ENCODE data around the gene RBM28. TPM values are rescaled to one million over a fixed set of nuclear protein-coding genes. Genes with fewer than 3 reads are reported as not detected.

The RBM28 gene
- total and polyA plus RNA-seq, 10 of the 15 experiments (the other 5 are each of a cell fraction or from before 2014, with no cell fraction given) = 14.3 to 50.4 (median 32.8) TPM

DNA sequence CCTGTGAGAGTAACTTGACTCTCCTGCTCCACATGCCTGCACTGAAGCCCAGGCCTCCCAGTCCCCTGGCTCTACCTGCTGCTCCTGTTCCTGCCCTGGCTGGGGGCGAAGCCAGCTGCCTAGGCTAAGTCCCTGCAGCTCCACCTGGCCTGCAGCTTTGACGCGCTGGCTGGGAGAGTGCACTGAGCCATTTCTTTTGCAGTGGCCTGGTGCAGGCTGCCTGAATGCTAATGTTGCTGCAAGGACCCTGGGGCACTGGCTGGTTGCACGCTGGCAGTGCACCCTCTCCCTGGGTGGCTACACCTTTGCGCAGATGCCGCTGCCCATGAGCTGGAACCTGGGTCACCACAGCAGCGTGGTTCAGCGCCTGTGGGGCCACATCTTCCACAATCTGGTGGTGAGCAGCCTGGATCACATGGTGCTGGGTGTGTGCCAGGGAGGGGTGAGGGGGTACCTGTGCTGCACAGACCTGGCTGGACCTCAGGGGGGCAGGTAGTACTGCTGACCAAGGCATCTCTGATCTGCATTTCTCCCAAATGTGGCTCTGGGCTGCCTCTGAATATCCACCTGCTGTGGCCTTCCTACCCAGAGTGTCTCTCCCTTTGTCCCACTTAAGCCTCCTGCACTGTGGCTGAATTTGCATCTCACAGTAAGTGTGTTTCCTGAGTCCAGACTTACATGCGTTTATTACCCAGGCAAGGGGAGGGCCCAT is 46.1 kb upstream of the RBM28 start:
- DNase-seq (ENCODE audit: low read depth, low spot score) = no peak

More for the DNA sequence above, 46.1 kb upstream of the RBM28 start:
- H3K4me3 ChIP-seq = no peak overlapping the region
- H3K36me3 ChIP-seq (ENCODE audit: control insufficient read depth in 2 of 2, insufficient read depth in 2 of 2, low read length in 1 of 2) = peaks cover 0 to 3% of the 10 kb centered on the region in 2 experiments; a peak in 2 of 4 replicates
- intact Hi-C loops (cut with micrococcal nuclease; ENCODE audit: unreplicated experiment) = loop anchor here (10.0 kb wide), 1 partner anchor 255 kb away; no protein-coding TSS in a partner anchor
- no peak overlapping the region for H3K4me2 ChIP-seq (ENCODE audit: control insufficient read depth, insufficient read depth)
- FAIRE-seq = no peak
- H4K20me1 ChIP-seq (ENCODE audit: control insufficient read depth, insufficient read depth) = no peaks in the 10 kb centered on the region
- no TSS peak for BruUV-seq (replicated peaks)
- H3K27ac ChIP-seq (ENCODE audit: control insufficient read depth, insufficient read depth) = no peak overlapping the region
- no peak overlapping the region for H2AFZ ChIP-seq (ENCODE audit: control insufficient read depth, low read depth, low read length)
- ChIA-PET RAD21 (ENCODE audit: unreplicated experiment) (interaction anchor here (1.8 kb wide), 1 partner anchor 43 kb away, joined by 4 read pairs; no protein-coding TSS in a partner anchor), SMC1A (ENCODE audit: uncharacterized antibody, unreplicated experiment) (interaction anchor here (1.1 to 1.5 kb wide), 3 partner anchors 8 to 45 kb away, joined by 3 to 4 read pairs (median 3); no protein-coding TSS in a partner anchor), CTCF (interaction anchor here (0.6 to 6.4 kb wide), 8 partner anchors 9 to 486 kb away, joined by 3 to 106 read pairs (median 14); partner anchors contain the start of gene RBM28), POLR2A (interaction anchor here (0.7 kb wide), 1 partner anchor 291 kb away, joined by 4 read pairs; no protein-coding TSS in a partner anchor)
- ATAC-seq = no peak; the same call in 2 of the 3 replicates
- no peak overlapping the region for H3K9ac ChIP-seq (ENCODE audit: control insufficient read depth, insufficient read depth, low read length)
- H3K4me1 ChIP-seq (ENCODE audit: control insufficient read depth, insufficient read depth, low read length) = no peaks in the 10 kb centered on the region
- TF ChIP-seq IRF4 (IDR thresholded peaks at IDR 0.05; ENCODE audit: low read depth, low read length) (no peak), TAF1 (IDR thresholded peaks at IDR 0.05; ENCODE audit: borderline replicate concordance, low read depth, low read length) (no peak), CREM (IDR thresholded peaks at IDR 0.05; ENCODE audit: low read depth) (no peak), RAD51 (IDR thresholded peaks at IDR 0.05) (no peak), YY1 (IDR thresholded peaks at IDR 0.05; ENCODE audit: low read depth, low read length) (no peak)
- TF ChIP-seq, protein P1, sequence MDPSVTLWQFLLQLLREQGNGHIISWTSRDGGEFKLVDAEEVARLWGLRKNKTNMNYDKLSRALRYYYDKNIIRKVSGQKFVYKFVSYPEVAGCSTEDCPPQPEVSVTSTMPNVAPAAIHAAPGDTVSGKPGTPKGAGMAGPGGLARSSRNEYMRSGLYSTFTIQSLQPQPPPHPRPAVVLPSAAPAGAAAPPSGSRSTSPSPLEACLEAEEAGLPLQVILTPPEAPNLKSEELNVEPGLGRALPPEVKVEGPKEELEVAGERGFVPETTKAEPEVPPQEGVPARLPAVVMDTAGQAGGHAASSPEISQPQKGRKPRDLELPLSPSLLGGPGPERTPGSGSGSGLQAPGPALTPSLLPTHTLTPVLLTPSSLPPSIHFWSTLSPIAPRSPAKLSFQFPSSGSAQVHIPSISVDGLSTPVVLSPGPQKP (IDR thresholded peaks at IDR 0.05; ENCODE audit: low read depth, low read length) = no peak
- no peaks in the 10 kb centered on the region for H3K79me2 ChIP-seq (ENCODE audit: control insufficient read depth, insufficient read depth, low read length)
- in situ Hi-C loops (cut with MboI) = no loop called here
- WGBS (ENCODE audit: insufficient coverage, insufficient replicate concordance, low lambda C conversion rate, missing lambda C conversion rate) = 19% methylated on average over 8 of the region's 9 CpGs
- no peaks in the 10 kb centered on the region for H3K9me3 ChIP-seq (replicated peaks; ENCODE audit: control insufficient read depth, insufficient read depth, low read length)
- H3K27me3 ChIP-seq (replicated peaks in 1 of 2; ENCODE audit: control insufficient read depth in 2 of 2, insufficient read depth in 2 of 2, low read length in 1 of 2) = no peaks in the 10 kb centered on the region; a peak in 1 of 4 replicates
